Measurements from ENCODE around the gene LYRM4. TPM values are rescaled to one million over a fixed set of nuclear protein-coding genes. Genes with fewer than 3 reads are reported as not detected.

LYRM4 gene
- total RNA-seq, 1 donor from 2014 or later, result 22.4 TPM

DNA sequence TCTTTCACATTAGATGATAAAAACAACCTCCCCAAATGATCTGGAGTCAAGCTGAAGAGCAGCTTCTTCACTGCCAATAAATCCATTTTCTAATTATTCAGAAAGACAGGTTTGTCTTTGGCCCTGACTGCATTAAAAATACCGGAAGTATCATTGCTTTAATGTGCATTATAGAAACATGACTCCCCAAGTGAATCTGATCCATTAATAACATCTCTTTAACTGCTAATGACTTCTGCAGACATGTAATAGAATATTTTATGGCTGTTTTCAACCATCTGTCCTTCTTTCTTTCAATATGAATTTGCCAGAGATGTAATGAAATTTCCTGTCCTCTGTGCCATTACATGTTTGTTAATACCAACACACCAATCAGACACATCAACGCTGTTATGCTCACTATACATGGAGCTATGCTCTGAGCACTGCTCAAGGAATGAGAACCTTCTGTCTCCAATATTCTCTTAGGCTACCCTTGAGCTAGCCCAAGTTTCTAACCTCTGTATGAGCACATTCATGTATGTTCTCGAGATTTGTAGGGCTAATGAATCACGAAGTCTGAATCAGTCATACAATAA lies 87.8 kb downstream of the LYRM4 start:
- Histone ChIP-seq H3K27me3 (ENCODE audit: low read depth) (no peaks in the 10 kb centered on the region), H3K9me3 (no peaks in the 10 kb centered on the region), H3K27ac (no peak overlapping the region), H3K4me1 (no peaks in the 10 kb centered on the region), H3K4me3 (no peak overlapping the region), H3K36me3 (no peaks in the 10 kb centered on the region)
- TF ChIP-seq, protein P1, sequence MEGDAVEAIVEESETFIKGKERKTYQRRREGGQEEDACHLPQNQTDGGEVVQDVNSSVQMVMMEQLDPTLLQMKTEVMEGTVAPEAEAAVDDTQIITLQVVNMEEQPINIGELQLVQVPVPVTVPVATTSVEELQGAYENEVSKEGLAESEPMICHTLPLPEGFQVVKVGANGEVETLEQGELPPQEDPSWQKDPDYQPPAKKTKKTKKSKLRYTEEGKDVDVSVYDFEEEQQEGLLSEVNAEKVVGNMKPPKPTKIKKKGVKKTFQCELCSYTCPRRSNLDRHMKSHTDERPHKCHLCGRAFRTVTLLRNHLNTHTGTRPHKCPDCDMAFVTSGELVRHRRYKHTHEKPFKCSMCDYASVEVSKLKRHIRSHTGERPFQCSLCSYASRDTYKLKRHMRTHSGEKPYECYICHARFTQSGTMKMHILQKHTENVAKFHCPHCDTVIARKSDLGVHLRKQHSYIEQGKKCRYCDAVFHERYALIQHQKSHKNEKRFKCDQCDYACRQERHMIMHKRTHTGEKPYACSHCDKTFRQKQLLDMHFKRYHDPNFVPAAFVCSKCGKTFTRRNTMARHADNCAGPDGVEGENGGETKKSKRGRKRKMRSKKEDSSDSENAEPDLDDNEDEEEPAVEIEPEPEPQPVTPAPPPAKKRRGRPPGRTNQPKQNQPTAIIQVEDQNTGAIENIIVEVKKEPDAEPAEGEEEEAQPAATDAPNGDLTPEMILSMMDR (IDR thresholded peaks at IDR 0.05), result no peak
- intact Hi-C loops (cut with DNase I), result no loop called here
- ATAC-seq, result no peak
- DNase-seq, result no peak

DNA sequence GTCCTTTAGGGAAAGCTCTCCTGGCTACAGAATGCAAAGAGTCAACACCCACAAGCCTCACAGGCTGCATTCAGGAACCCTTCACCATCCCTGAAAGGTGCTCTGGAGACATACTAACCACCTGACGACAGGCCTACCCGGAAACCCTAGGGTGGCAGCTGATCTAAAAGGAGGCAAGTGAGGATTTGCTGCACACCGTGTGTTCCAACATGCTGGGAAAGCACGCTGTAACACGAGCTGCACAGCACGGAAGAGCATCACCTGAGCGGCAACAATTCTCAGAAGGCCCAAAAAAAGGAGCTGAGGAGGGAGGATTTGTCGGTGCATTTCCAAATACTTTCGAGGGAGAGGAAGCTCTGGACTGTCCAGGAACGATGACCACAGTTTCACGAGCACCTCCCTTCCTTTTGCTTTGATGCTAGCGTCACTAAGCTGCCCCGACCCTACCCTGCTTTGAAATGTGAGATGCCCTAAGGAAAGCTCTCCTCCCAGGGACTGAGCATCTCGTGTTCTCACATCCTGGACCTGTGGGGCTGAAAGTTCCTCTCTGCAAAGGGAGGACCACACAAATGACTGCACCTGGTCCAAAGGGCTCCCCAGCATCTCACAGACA lies 88.6 kb downstream of the LYRM4 start:
- TF ChIP-seq, protein P1 (IDR thresholded peaks at IDR 0.05), result no peak
- H3K9me3 ChIP-seq, result no peaks in the 10 kb centered on the region
- DNase-seq (no peak), ATAC-seq (no peak)
- no peaks in the 10 kb centered on the region for H3K27me3 ChIP-seq (ENCODE audit: low read depth)
- intact Hi-C loops (cut with DNase I), result no loop called here
- H3K4me3 ChIP-seq, result no peak overlapping the region
- H3K4me1 ChIP-seq, result no peaks in the 10 kb centered on the region
- no peaks in the 10 kb centered on the region for H3K36me3 ChIP-seq
- H3K27ac ChIP-seq, result no peak overlapping the region

DNA sequence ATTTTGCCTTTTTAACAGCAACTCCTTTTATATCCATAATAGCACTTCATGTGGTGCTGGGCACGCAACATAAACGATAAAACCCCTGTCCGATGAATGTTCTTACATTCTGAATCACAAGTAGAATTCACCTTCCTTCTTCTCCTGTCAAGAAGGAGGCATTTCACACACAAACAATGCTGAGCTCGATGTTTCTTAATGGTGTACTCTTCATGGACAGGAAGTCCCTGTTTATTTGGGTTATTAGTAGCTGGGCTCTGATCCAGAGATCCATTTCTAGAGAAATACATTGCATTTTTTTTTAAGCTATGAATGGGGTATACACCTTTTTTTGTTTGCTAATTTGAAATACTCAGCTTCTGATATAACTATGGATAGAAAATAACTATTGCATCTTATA lies 93.2 kb downstream of the LYRM4 start:
- TF ChIP-seq, protein P1 (IDR thresholded peaks at IDR 0.05), result no peak
- Histone ChIP-seq H3K36me3 (no peaks in the 10 kb centered on the region), H3K27ac (no peak overlapping the region), H3K4me3 (no peak overlapping the region), H3K9me3 (no peaks in the 10 kb centered on the region), H3K27me3 (ENCODE audit: low read depth) (no peaks in the 10 kb centered on the region), H3K4me1 (no peaks in the 10 kb centered on the region)
- intact Hi-C loops (cut with DNase I), result no loop called here
- ATAC-seq, result no peak
- DNase-seq, result no peak

DNA sequence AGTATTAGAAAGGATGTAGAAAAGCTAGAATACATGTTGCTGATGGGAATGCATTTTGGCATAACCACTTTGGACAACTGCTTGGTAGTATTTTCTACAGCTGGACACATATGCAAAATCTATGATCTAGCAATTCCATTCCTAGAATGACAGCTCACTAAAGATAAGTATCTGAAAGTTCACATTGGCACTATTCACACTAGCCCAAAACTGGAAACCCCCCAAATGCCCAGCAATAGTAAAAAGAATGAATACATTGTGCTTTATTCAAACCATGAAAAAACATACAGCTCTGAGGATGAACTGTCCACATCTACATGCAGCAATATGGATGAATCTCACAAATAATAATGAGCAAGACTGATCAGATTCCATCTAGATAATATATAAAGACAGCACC lies 96.7 kb downstream of the LYRM4 start:
- H3K27ac ChIP-seq, result no peak overlapping the region
- ATAC-seq (no peak), DNase-seq (no peak)
- TF ChIP-seq, protein P1 (IDR thresholded peaks at IDR 0.05), result no peak
- intact Hi-C loops (cut with DNase I), result no loop called here
- no peaks in the 10 kb centered on the region for H3K4me1 ChIP-seq
- no peaks in the 10 kb centered on the region for H3K27me3 ChIP-seq (ENCODE audit: low read depth)
- H3K36me3 ChIP-seq, result no peaks in the 10 kb centered on the region
- no peak overlapping the region for H3K4me3 ChIP-seq
- no peaks in the 10 kb centered on the region for H3K9me3 ChIP-seq

DNA sequence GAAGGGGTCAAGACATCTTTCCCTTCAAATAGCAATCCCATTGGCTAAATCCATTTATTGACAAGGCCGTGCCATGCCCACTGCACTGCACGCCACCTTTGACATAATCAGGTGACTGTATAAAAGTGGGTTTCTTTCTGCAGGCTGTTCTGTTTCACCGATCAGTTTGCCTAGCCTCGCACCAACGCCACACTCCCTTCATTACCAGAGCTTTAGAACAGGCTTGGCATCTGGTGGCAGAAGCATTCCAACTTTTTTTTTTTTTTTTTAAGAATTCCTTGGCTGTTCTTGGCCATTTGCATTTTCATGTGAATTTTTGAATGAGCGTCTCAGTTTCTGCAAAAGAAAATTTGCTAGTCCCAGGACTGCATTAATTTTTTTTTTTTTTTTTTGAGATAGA lies 97.5 kb downstream of the LYRM4 start:
- Histone ChIP-seq H3K4me1 (no peaks in the 10 kb centered on the region), H3K9me3 (no peaks in the 10 kb centered on the region), H3K27ac (no peak overlapping the region), H3K27me3 (ENCODE audit: low read depth) (no peaks in the 10 kb centered on the region), H3K36me3 (no peaks in the 10 kb centered on the region), H3K4me3 (no peak overlapping the region)
- TF ChIP-seq, protein P1 (IDR thresholded peaks at IDR 0.05), result no peak
- ATAC-seq (no peak), DNase-seq (no peak)
- intact Hi-C loops (cut with DNase I), result no loop called here
